Keratinocyte (primary cell): Measurements from ENCODE around the gene CD200R1. TPM values are rescaled to one million over a fixed set of nuclear protein-coding genes. Genes with fewer than 3 reads are reported as not detected.
"Not testable (repeated sequence)": the region's sequence is repeated elsewhere in the genome, so short reads cannot be mapped to it uniquely, and the experiment has no call there.

Source experiments
- DNase-seq: peaks from one replicate; pipeline ENCODE4 v3.0.0-alpha.2; 2011; ENCODE audit warnings: low read depth, missing footprints, low spot score
- FAIRE-seq: peaks from 2 replicates; lab custom pipeline; 2011; peaks lifted over from hg19 to GRCh38; lab: Jason Lieb, UNC
- H2AFZ ChIP-seq: 2 replicates; pipeline ENCODE4 v1.6.0; 2012; ENCODE audit warnings: low read length, control low read depth, inconsistent platforms; ENCODE audit not compliant: control insufficient read depth
- H3K27ac ChIP-seq: 2 replicates; pipeline ENCODE4 v1.5.1; 2011; ENCODE audit warnings: low read length; ENCODE audit not compliant: control insufficient read depth, insufficient read depth
- H3K27me3 ChIP-seq: 3 replicates; pipeline ENCODE4 v1.6.0; 2011; ENCODE audit warnings: low read length; ENCODE audit not compliant: control insufficient read depth, insufficient read depth; ENCODE audit errors: extremely low read depth
- H3K36me3 ChIP-seq, 2 experiments: 2 replicates in 1 of 2; 3 replicates in 1 of 2; pipeline ENCODE4 v1.5.1; 2011; ENCODE audit warnings: low read length in 2 of 2, mild to moderate bottlenecking in 1 of 2; ENCODE audit not compliant: control insufficient read depth in 2 of 2, insufficient read depth in 2 of 2; ENCODE audit errors: extremely low read depth in 1 of 2
- H3K4me1 ChIP-seq: 3 replicates; pipeline ENCODE4 v1.5.1; 2011; ENCODE audit warnings: low read length; ENCODE audit not compliant: control insufficient read depth, insufficient read depth; ENCODE audit errors: extremely low read depth
- H3K4me2 ChIP-seq: 3 replicates; pipeline ENCODE4 v1.6.0; 2011; ENCODE audit warnings: low read depth, low read length; ENCODE audit not compliant: control insufficient read depth, insufficient read depth; ENCODE audit errors: extremely low read depth
- H3K4me3 ChIP-seq, 3 experiments: fragments of 200-600 bp in 1 of 3; sonication (generic) in 1 of 3; 2 replicates in 2 of 3; 3 replicates in 1 of 3; pipeline ENCODE4 v1.5.1; 2011 to 2016; ENCODE audit warnings: low read length in 3 of 3, mild to moderate bottlenecking in 3 of 3, control low read depth in 2 of 3, inconsistent platforms in 1 of 3, low read depth in 1 of 3, mixed read lengths in 1 of 3, mixed run types in 1 of 3, moderate library complexity in 1 of 3; ENCODE audit not compliant: control insufficient read depth in 2 of 3, insufficient read depth in 2 of 3; ENCODE audit errors: extremely low read depth in 1 of 3
- H3K79me2 ChIP-seq: 2 replicates; pipeline ENCODE4 v1.6.0; 2012; ENCODE audit warnings: low read length; ENCODE audit not compliant: control insufficient read depth, insufficient read depth
- H3K9ac ChIP-seq: 3 replicates; pipeline ENCODE4 v1.6.0; 2011; ENCODE audit warnings: low read length; ENCODE audit not compliant: control insufficient read depth, insufficient read depth; ENCODE audit errors: extremely low read depth
- H3K9me1 ChIP-seq: 3 replicates; pipeline ENCODE4 v1.6.0; 2011; ENCODE audit warnings: low read length; ENCODE audit not compliant: control insufficient read depth, insufficient read depth; ENCODE audit errors: extremely low read depth
- H3K9me3 ChIP-seq: 2 replicates; pipeline ENCODE4 v1.5.1; 2012; ENCODE audit warnings: low read depth, low read length; ENCODE audit not compliant: control insufficient read depth
- H4K20me1 ChIP-seq: 3 replicates; pipeline ENCODE4 v1.6.0; 2011; ENCODE audit warnings: low read length; ENCODE audit not compliant: control insufficient read depth, insufficient read depth; ENCODE audit errors: extremely low read depth
- CTCF ChIP-seq, 3 experiments: IDR thresholded peaks in 1 of 3; conservative IDR thresholded peaks in 1 of 3; optimal IDR thresholded peaks in 1 of 3; 2 replicates in 2 of 3; 3 replicates in 1 of 3; pipeline versions ENCODE3 to v1.5.1; 2011; ENCODE audit warnings: low read length in 3 of 3, mild to moderate bottlenecking in 3 of 3, moderate library complexity in 2 of 3, control low read depth in 1 of 3, inconsistent platforms in 1 of 3; ENCODE audit not compliant: insufficient read depth in 2 of 3; ENCODE audit errors: extremely low read depth in 1 of 3
- EZH2 ChIP-seq: IDR thresholded peaks from one replicate; pipeline ENCODE4 v1.6.1; 2012; ENCODE audit warnings: inconsistent platforms, mild to moderate bottlenecking, low read length, moderate library complexity
- dilution Hi-C: fragments of 300-500 bp; cut with MboI; formaldehyde crosslinking; loops from one replicate; pipeline ENCODE4 v1.7.0; 2020; ENCODE audit warnings: low sequenced_read_pairs; ENCODE audit not compliant: extremely low pct_ligation_motif_present
- polyA plus RNA-seq, 5 experiments: library from polyadenylated mRNA; depleted of rRNA in 3 of 5; stranded (reverse) in 3 of 5; stranded (forward) in 1 of 5; unstranded in 1 of 5; fragments of >200 nt; gene quantifications; 1 replicate in 1 of 5; 2 replicates in 3 of 5; 3 replicates in 1 of 5; pipeline versions ENCODE4 v1.2.1 to v1.2.3, GENCODE V29; 2011 to 2012; ENCODE audit warnings: missing spikeins in 2 of 5, low read depth in 1 of 5, low replicate concordance in 1 of 5

CD200R1 gene
- polyA plus RNA-seq, 1 donor (not counting 4 experiments of a cell fraction or from before 2014, with no cell fraction given) = 1.6 TPM

GRCh38 chr3:112925560-112925959 is 49.3 kb downstream of the CD200R1 start:
- no peak for DNase-seq
- Histone ChIP-seq H2AFZ (no peak overlapping the region), H4K20me1 (no peaks in the 10 kb centered on the region), H3K79me2 (no peaks in the 10 kb centered on the region), H3K4me3 (no peak overlapping the region), H3K4me2 (no peak overlapping the region), H3K36me3 (no peaks in the 10 kb centered on the region), H3K9ac (no peak overlapping the region), H3K9me1 (no peaks in the 10 kb centered on the region), H3K27me3 (no peaks in the 10 kb centered on the region), H3K9me3 (no peaks in the 10 kb centered on the region), H3K4me1 (no peaks in the 10 kb centered on the region), H3K27ac (no peak overlapping the region)
- FAIRE-seq = no peak
- no peak for TF ChIP-seq EZH2
- TF ChIP-seq CTCF (optimal IDR thresholded peaks at IDR 0.05 in 1 of 3, IDR thresholded peaks at IDR 0.05 in 1 of 3, conservative IDR thresholded peaks at IDR 0.05 in 1 of 3; ENCODE audit: extremely low read depth in 1 of 3, insufficient read depth in 2 of 3, low read length in 3 of 3) = no peak
- dilution Hi-C loops = no loop called here

GRCh38 chr3:112919541-112919940 is 55.4 kb downstream of the CD200R1 start:
- H3K4me1 ChIP-seq, H3K9ac ChIP-seq, H3K9me1 ChIP-seq, H3K36me3 ChIP-seq, H4K20me1 ChIP-seq, H3K4me3 ChIP-seq, H3K79me2 ChIP-seq, FAIRE-seq, H3K27ac ChIP-seq, H2AFZ ChIP-seq, H3K9me3 ChIP-seq, DNase-seq, H3K27me3 ChIP-seq, H3K4me2 ChIP-seq, dilution Hi-C loops: not testable (repeated sequence)

GRCh38 chr3:112908252-112908651 is 66.7 kb downstream of the CD200R1 start:
- Histone ChIP-seq H3K9ac (no peak overlapping the region), H3K9me1 (no peaks in the 10 kb centered on the region), H3K9me3 (no peaks in the 10 kb centered on the region), H3K27me3 (no peaks in the 10 kb centered on the region), H3K27ac (no peak overlapping the region), H3K79me2 (no peaks in the 10 kb centered on the region), H4K20me1 (no peaks in the 10 kb centered on the region), H2AFZ (no peak overlapping the region), H3K4me3 (no peak overlapping the region), H3K36me3 (no peaks in the 10 kb centered on the region), H3K4me1 (no peaks in the 10 kb centered on the region), H3K4me2 (no peak overlapping the region)
- dilution Hi-C loops = no loop called here
- FAIRE-seq = no peak
- DNase-seq = no peak
- TF ChIP-seq EZH2 = no peak
- no peak for TF ChIP-seq CTCF (optimal IDR thresholded peaks at IDR 0.05 in 1 of 3, IDR thresholded peaks at IDR 0.05 in 1 of 3, conservative IDR thresholded peaks at IDR 0.05 in 1 of 3; ENCODE audit: extremely low read depth in 1 of 3, insufficient read depth in 2 of 3, low read length in 3 of 3)
